ENCODE results near the gene CIAPIN1. TPM values are rescaled to one million over a fixed set of nuclear protein-coding genes. Genes with fewer than 3 reads are reported as not detected.

CIAPIN1 gene
- total and polyA plus RNA-seq, 2 of the 4 experiments (the other 2 are of a cell fraction): 41.6 to 47.7 TPM

DNA sequence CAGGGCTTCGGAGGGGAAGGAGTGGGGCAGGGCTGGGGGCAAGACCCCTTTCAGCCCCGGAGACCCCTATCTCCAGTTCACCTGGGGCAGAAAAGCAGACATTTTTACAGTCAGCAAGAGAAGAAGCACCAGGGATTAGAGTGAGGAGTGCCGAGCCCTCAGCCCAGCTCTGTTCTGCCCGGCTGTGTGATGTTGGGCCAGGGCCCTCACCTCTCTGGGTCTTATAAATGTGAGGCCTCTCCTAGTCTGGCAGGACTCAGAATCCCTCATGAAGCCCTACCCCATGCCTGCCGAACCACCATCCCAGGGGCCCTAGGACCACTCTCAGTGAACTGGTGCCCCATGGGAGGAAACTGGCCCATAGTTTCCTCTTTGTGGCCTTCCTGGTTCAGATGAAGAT lies 62.1 kb downstream of the CIAPIN1 start:
- Histone ChIP-seq H3K79me1 (ENCODE audit: low read depth in 1 of 2, low read length in 2 of 2) (no peaks in the 10 kb centered on the region), H2BK15ac (ENCODE audit: low read depth, low read length) (no peak overlapping the region), H3K27me3 (ENCODE audit: control insufficient read depth, insufficient read depth, low read length) (peaks cover 16% of the 10 kb centered on the region), H3K23ac (ENCODE audit: low read depth, low read length) (no peak overlapping the region), H2BK20ac (ENCODE audit: low read depth, low read length) (no peak overlapping the region), H3K9ac (ENCODE audit: low read depth, low read length) (no peak overlapping the region), H3K14ac (replicated peaks; ENCODE audit: low read depth, low read length) (no peak overlapping the region), H3K4me1 (ENCODE audit: control insufficient read depth, insufficient read depth, low read length) (peaks cover 3% of the 10 kb centered on the region; the same call in 1 of the 2 replicates), H2BK5ac (ENCODE audit: low read depth, low read length, poor library complexity, severe bottlenecking) (no peak overlapping the region), H2AK9ac (replicated peaks; ENCODE audit: low read depth, low read length, poor library complexity) (no peak overlapping the region), H3K56ac (ENCODE audit: extremely low read depth, insufficient read depth, low read length) (no peak overlapping the region), H2AFZ (replicated peaks; ENCODE audit: low read length, poor library complexity) (no peak overlapping the region), H3K9me3 (ENCODE audit: control insufficient read depth, insufficient read depth, low read length) (no peaks in the 10 kb centered on the region), H4K91ac (ENCODE audit: insufficient read depth, low read depth, low read length) (no peak overlapping the region), H3K4me3 (ENCODE audit: insufficient read depth, low read depth, low read length) (no peak overlapping the region), H3K4me2 (ENCODE audit: low read depth, low read length) (no peak overlapping the region), H3K9me1 (ENCODE audit: insufficient read depth, low read length) (no peaks in the 10 kb centered on the region), H4K8ac (ENCODE audit: low read depth in 2 of 2, low read length in 2 of 2) (no peak overlapping the region), H2BK120ac (ENCODE audit: low read depth, low read length) (no peak overlapping the region), H2AK5ac (ENCODE audit: low read depth, low read length) (no peak overlapping the region), H4K20me1 (ENCODE audit: insufficient read depth, low read length) (no peaks in the 10 kb centered on the region), H3K4ac (ENCODE audit: low read depth, low read length) (no peak overlapping the region), H3K27ac (ENCODE audit: insufficient read depth, low read length) (no peak overlapping the region), H4K5ac (ENCODE audit: low read depth, low read length) (no peak overlapping the region), H3K18ac (ENCODE audit: low read depth, low read length) (no peak overlapping the region), H3K36me3 (ENCODE audit: control insufficient read depth, insufficient read depth, low read length) (no peaks in the 10 kb centered on the region)
- ChIA-PET POLR2A (ENCODE audit: unreplicated experiment) (no interaction called here), CTCF (no interaction called here)
- DNase-seq: no peak
- in situ Hi-C loops (cut with MboI; ENCODE audit: low sequenced_read_pairs) (no loop called here), intact Hi-C loops (cut with micrococcal nuclease) (no loop called here), dilution Hi-C loops (cut with HindIII; ENCODE audit: low sequenced_read_pairs, unreplicated experiment) (no loop called here)
- TF ChIP-seq RFX5 (IDR thresholded peaks at IDR 0.05; ENCODE audit: low read depth, low read length): no peak
- TF ChIP-seq BHLHE40 (IDR thresholded peaks at IDR 0.05; ENCODE audit: low read depth, low read length): no peak
- no peak for TF ChIP-seq CHD1 (IDR thresholded peaks at IDR 0.05; ENCODE audit: low read depth, low read length)
- no peak for ATAC-seq (ENCODE audit: low read depth)
- no CpG with 5 or more reads among the region's 5 CpGs for WGBS, 2 experiments (ENCODE audit: extremely low coverage in 2 of 2, insufficient read length in 1 of 2)
- no TSS peak for BruUV-seq (replicated peaks)
